ENCODE data around the gene CDKN1C.

- TF ChIP-seq POLR2A (IDR thresholded peaks at IDR 0.05): no peak
- TF ChIP-seq, protein P1, sequence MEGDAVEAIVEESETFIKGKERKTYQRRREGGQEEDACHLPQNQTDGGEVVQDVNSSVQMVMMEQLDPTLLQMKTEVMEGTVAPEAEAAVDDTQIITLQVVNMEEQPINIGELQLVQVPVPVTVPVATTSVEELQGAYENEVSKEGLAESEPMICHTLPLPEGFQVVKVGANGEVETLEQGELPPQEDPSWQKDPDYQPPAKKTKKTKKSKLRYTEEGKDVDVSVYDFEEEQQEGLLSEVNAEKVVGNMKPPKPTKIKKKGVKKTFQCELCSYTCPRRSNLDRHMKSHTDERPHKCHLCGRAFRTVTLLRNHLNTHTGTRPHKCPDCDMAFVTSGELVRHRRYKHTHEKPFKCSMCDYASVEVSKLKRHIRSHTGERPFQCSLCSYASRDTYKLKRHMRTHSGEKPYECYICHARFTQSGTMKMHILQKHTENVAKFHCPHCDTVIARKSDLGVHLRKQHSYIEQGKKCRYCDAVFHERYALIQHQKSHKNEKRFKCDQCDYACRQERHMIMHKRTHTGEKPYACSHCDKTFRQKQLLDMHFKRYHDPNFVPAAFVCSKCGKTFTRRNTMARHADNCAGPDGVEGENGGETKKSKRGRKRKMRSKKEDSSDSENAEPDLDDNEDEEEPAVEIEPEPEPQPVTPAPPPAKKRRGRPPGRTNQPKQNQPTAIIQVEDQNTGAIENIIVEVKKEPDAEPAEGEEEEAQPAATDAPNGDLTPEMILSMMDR (IDR thresholded peaks at IDR 0.05): no peak
- no peak for TF ChIP-seq EP300 (IDR thresholded peaks at IDR 0.05)
Measured at GRCh38 chr11:2878782-2879181, 6.8 kb downstream of the CDKN1C start.
